HAP-1 (cell line): ENCODE measurements around the gene OR51D1.
A peak's percentile ranks its signal among the peaks of the same experiment; 100 is the strongest.

Experiments
- DNase-seq, 2 experiments: peaks; one replicate each; pipeline ENCODE4 v3.0.0-alpha.2; 2016 to 2020; ENCODE audit warnings: low spot score in 2 of 2
- H3K27me3 ChIP-seq: fragments of 250-450 bp; sonication (Bioruptor Pico); 2 replicates; pipeline ENCODE4 v1.5.1; 2020; ENCODE audit warnings: low read depth, mild to moderate bottlenecking, moderate library complexity
- H3K36me3 ChIP-seq: fragments of 250-450 bp; sonication (Bioruptor Pico); replicated peaks from 2 replicates; pipeline ENCODE4 v1.5.1; 2020; ENCODE audit warnings: mild to moderate bottlenecking
- H3K4me1 ChIP-seq: fragments of 250-450 bp; sonication (Bioruptor Pico); 2 replicates; pipeline ENCODE4 v1.5.1; 2020; ENCODE audit warnings: mild to moderate bottlenecking
- H3K4me3 ChIP-seq: fragments of 250-450 bp; sonication (Bioruptor Pico); 2 replicates; pipeline ENCODE4 v1.5.1; 2020; ENCODE audit warnings: mild to moderate bottlenecking, moderate library complexity
- H3K9me3 ChIP-seq: fragments of 250-450 bp; sonication (Bioruptor Pico); 2 replicates; pipeline ENCODE4 v1.5.1; 2020; ENCODE audit warnings: mild to moderate bottlenecking, moderate library complexity
- in situ Hi-C: fragments of 300-500 bp; cut with MboI; formaldehyde crosslinking; loops from 3 replicates; pipeline ENCODE4 v1.14.3; 2020; ENCODE audit warnings: low sequenced_read_pairs, inconsistent platforms, mixed read lengths

The OR51D1 gene

GRCh38 chr11:4626207-4627099, 10.8 kb upstream of the OR51D1 start:
- Histone ChIP-seq H3K9me3 (peaks cover 3% of the 10 kb centered on the region; the same call in 1 of the 2 replicates), H3K4me3 (no peak overlapping the region), H3K4me1 (peaks cover 5% of the 10 kb centered on the region; the same call in 1 of the 2 replicates), H3K27me3 (no peaks in the 10 kb centered on the region), H3K36me3 (no peaks in the 10 kb centered on the region)
- in situ Hi-C loops: loop anchor here (25.0 kb wide), 2 partner anchors 761 to 1186 kb away; partner anchors contain the start of genes OR51M1 and OR52N2
- DNase-seq: peak; percentile 65 to 89

- no peak overlapping the region for H3K4me3 ChIP-seq
- peaks cover 3% of the 10 kb centered on the region for H3K27me3 ChIP-seq
- in situ Hi-C loops: loop anchor here (10.0 to 25.0 kb wide), 4 partner anchors 189 to 1176 kb away; partner anchors contain the start of genes OR51F2, OR51M1 and OR52N2
- no peak for DNase-seq
- no peaks in the 10 kb centered on the region for H3K36me3 ChIP-seq
- H3K9me3 ChIP-seq: no peaks in the 10 kb centered on the region
- H3K4me1 ChIP-seq: no peaks in the 10 kb centered on the region
Measured at GRCh38 chr11:4636136-4636535, 1.1 kb upstream of the OR51D1 start.

- Histone ChIP-seq H3K4me3 (no peak overlapping the region), H3K27me3 (peaks cover 3% of the 10 kb centered on the region), H3K9me3 (no peaks in the 10 kb centered on the region), H3K36me3 (no peaks in the 10 kb centered on the region), H3K4me1 (no peaks in the 10 kb centered on the region)
- no peak for DNase-seq
- in situ Hi-C loops: loop anchor here (10.0 to 25.0 kb wide), 4 partner anchors 187 to 1175 kb away; partner anchors contain the start of genes OR51F2, OR51M1 and OR52N2
Measured at GRCh38 chr11:4637662-4638047, 378 bp downstream of the OR51D1 start.

- no peaks in the 10 kb centered on the region for H3K36me3 ChIP-seq
- H3K27me3 ChIP-seq: peaks cover 3% of the 10 kb centered on the region
- H3K4me1 ChIP-seq: no peaks in the 10 kb centered on the region
- H3K9me3 ChIP-seq: no peaks in the 10 kb centered on the region
- in situ Hi-C loops: loop anchor here (10.0 to 25.0 kb wide), 4 partner anchors 185 to 1172 kb away; partner anchors contain the start of genes OR51F2, OR51M1 and OR52N2
- H3K4me3 ChIP-seq: no peak overlapping the region
- DNase-seq: no peak
Measured at GRCh38 chr11:4639931-4640330, 2.7 kb downstream of the OR51D1 start.

- H3K36me3 ChIP-seq: no peaks in the 10 kb centered on the region
- in situ Hi-C loops: loop anchor here (25.0 kb wide), 2 partner anchors 746 to 1171 kb away; partner anchors contain the start of genes OR51M1 and OR52N2
- DNase-seq: peak in 1 of 2 experiments; percentile 15
- no peak overlapping the region for H3K4me3 ChIP-seq
- H3K27me3 ChIP-seq: no peaks in the 10 kb centered on the region
- H3K9me3 ChIP-seq: no peaks in the 10 kb centered on the region
- no peaks in the 10 kb centered on the region for H3K4me1 ChIP-seq
Measured at GRCh38 chr11:4641501-4641900, 4.2 kb downstream of the OR51D1 start.

- H3K9me3 ChIP-seq: no peaks in the 10 kb centered on the region
- H3K27me3 ChIP-seq: no peaks in the 10 kb centered on the region
- H3K36me3 ChIP-seq: no peaks in the 10 kb centered on the region
- no peak for DNase-seq
- H3K4me3 ChIP-seq: no peak overlapping the region
- in situ Hi-C loops: loop anchor here (25.0 kb wide), 2 partner anchors 745 to 1170 kb away; partner anchors contain the start of genes OR51M1 and OR52N2
- no peaks in the 10 kb centered on the region for H3K4me1 ChIP-seq
Measured at GRCh38 chr11:4642043-4642442, 4.8 kb downstream of the OR51D1 start.

- Histone ChIP-seq H3K36me3 (no peaks in the 10 kb centered on the region), H3K9me3 (no peaks in the 10 kb centered on the region), H3K4me1 (no peaks in the 10 kb centered on the region), H3K4me3 (no peak overlapping the region), H3K27me3 (no peaks in the 10 kb centered on the region)
- DNase-seq: no peak
- in situ Hi-C loops: loop anchor here (25.0 kb wide), 2 partner anchors 744 to 1169 kb away; partner anchors contain the start of genes OR51M1 and OR52N2
Measured at GRCh38 chr11:4643076-4643475, 5.8 kb downstream of the OR51D1 start.

- no peaks in the 10 kb centered on the region for H3K4me1 ChIP-seq
- DNase-seq: no peak
- no peak within 1 kb of the TSS for H3K4me3 ChIP-seq
- in situ Hi-C loops: loop anchor here (25.0 kb wide), 2 partner anchors 744 to 1169 kb away; partner anchors contain the start of genes OR51M1 and OR52N2
- H3K36me3 ChIP-seq: no peaks in the 10 kb centered on the region
- H3K27me3 ChIP-seq: no peaks in the 10 kb centered on the region
- no peaks in the 10 kb centered on the region for H3K9me3 ChIP-seq
Measured at GRCh38 chr11:4643682-4644081, 6.4 kb downstream of the OR51D1 start, which contains the start of gene OR51E1. Gene OR51E1, plus strand, starts transcription at chr11:4643982. Its CDS starts 8,545 bp downstream, at chr11:4652527.

GRCh38 chr11:4644233-4644632, 7.0 kb downstream of the OR51D1 start:
- H3K36me3 ChIP-seq: no peaks in the 10 kb centered on the region
- no peaks in the 10 kb centered on the region for H3K9me3 ChIP-seq
- no peaks in the 10 kb centered on the region for H3K4me1 ChIP-seq
- DNase-seq: no peak
- no peaks in the 10 kb centered on the region for H3K27me3 ChIP-seq
- in situ Hi-C loops: loop anchor here (25.0 kb wide), 2 partner anchors 743 to 1168 kb away; partner anchors contain the start of genes OR51M1 and OR52N2
- no peak overlapping the region for H3K4me3 ChIP-seq

GRCh38 chr11:4645974-4646373, 8.7 kb downstream of the OR51D1 start:
- Histone ChIP-seq H3K4me1 (no peaks in the 10 kb centered on the region), H3K4me3 (no peak overlapping the region), H3K9me3 (no peaks in the 10 kb centered on the region), H3K36me3 (no peaks in the 10 kb centered on the region), H3K27me3 (no peaks in the 10 kb centered on the region)
- in situ Hi-C loops: loop anchor here (25.0 kb wide), 2 partner anchors 741 to 1166 kb away; partner anchors contain the start of genes OR51M1 and OR52N2
- DNase-seq: no peak

GRCh38 chr11:4647766-4648165, 10.5 kb downstream of the OR51D1 start:
- H3K9me3 ChIP-seq: no peaks in the 10 kb centered on the region
- H3K27me3 ChIP-seq: no peaks in the 10 kb centered on the region
- no peaks in the 10 kb centered on the region for H3K36me3 ChIP-seq
- in situ Hi-C loops: loop anchor here (25.0 kb wide), 2 partner anchors 740 to 1165 kb away; partner anchors contain the start of genes OR51M1 and OR52N2
- DNase-seq: no peak
- no peaks in the 10 kb centered on the region for H3K4me1 ChIP-seq
- H3K4me3 ChIP-seq: no peak overlapping the region

GRCh38 chr11:4654635-4655369, 17.5 kb downstream of the OR51D1 start:
- no peaks in the 10 kb centered on the region for H3K9me3 ChIP-seq
- no peaks in the 10 kb centered on the region for H3K4me1 ChIP-seq
- in situ Hi-C loops: no loop called here
- H3K36me3 ChIP-seq: no peaks in the 10 kb centered on the region
- DNase-seq: no peak
- no peaks in the 10 kb centered on the region for H3K27me3 ChIP-seq
- H3K4me3 ChIP-seq: no peak overlapping the region
